Measurements from ENCODE around the gene SIRT2.
A peak's percentile ranks its signal among the peaks of the same experiment; 100 is the strongest.

The SIRT2 gene

DNA sequence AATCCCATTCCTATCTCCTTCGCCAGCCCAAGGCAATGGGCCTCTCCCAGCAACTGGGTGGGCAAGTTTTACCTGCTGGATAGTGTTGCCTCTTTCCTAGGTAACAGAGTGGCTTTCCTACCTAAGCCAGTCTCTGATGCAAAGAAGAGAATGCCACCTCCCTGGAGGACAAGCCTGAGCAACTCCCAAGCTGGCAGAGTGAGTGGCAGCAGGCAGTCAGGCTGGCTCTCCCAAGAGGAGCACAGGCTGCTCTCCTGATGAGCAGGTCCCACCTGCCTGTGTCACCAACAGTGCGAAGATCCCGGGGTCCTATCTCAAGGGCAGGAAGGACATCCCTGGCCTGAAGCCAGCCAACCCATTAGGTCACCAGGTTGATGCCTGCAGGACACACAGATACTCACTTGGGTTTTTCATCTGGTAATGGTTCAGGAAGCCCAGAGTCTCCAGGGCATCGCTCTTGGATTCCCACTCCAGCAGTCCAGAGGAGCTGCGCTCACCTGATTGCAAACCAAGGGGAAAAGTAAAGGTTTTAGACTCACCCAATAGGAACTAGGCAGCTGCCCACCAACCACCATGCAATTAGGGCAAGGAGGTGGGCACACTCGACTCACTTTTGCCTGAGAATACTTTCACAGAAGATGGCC, 62.3 kb downstream of the SIRT2 start:
- no peak overlapping the region for H3K4me3 ChIP-seq (ENCODE audit: low read depth, low read length)
- TF ChIP-seq CTCF (IDR thresholded peaks at IDR 0.05; ENCODE audit: low read depth, low read length, missing control alignments): no peak
- no peak for DNase-seq (ENCODE audit: low read depth)

- no peak overlapping the region for H3K4me3 ChIP-seq (ENCODE audit: low read depth, low read length)
- no peak for TF ChIP-seq CTCF (IDR thresholded peaks at IDR 0.05; ENCODE audit: low read depth, low read length, missing control alignments)
- DNase-seq (ENCODE audit: low read depth): no peak
Measured at GRCh38 chr19:38836159-38836982, 63.0 kb downstream of the SIRT2 start.

DNA sequence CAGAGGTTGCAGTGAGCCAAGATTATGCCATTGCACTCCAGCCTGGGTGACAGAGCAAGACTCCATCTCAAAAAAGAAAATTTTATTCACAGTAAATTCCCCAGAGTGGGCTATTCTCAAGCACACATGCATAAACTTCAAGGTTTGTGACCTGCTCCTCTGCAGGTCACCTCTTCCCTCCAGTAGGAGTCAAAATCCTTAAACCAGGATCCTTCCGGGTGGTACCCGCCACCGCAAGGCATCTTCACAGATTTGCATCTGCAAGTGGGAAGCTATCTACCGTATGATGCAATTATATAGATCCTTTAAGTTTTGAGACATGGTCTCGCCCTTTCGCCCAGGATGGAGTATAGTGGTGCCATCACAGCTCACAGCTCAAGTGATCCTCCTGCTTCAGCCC, 64.8 kb downstream of the SIRT2 start:
- no peak for DNase-seq (ENCODE audit: low read depth)
- no peak for TF ChIP-seq CTCF (IDR thresholded peaks at IDR 0.05; ENCODE audit: low read depth, low read length, missing control alignments)

DNA sequence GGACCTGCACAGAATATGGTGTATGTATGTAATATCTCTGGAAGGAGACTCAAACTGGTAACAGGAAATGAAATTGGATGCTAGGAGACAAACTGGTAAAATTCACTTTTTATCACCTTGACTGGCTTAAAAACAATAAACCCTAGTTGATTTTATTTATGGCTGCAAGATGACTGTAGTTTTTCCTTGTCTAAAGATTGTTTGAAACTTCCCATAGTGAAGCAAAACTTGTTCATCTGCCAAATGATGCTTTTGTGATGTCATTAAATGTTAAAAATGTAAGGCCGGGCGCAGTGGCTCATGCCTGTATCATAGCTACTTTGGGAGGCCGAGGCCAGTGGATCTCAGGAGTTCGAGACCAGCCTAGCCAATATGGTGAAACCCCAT, 65.3 kb downstream of the SIRT2 start:
- no peak for DNase-seq (ENCODE audit: low read depth)
- H3K4me3 ChIP-seq (ENCODE audit: low read depth, low read length): no peak overlapping the region

More for the DNA sequence above, 64.8 kb downstream of the SIRT2 start:
- H3K4me3 ChIP-seq (ENCODE audit: low read depth, low read length): no peak overlapping the region

GRCh38 chr19:38833092-38833425, 66.4 kb downstream of the SIRT2 start:
- no peak for TF ChIP-seq CTCF (IDR thresholded peaks at IDR 0.05; ENCODE audit: low read depth, low read length, missing control alignments)
- no peak for DNase-seq (ENCODE audit: low read depth)

More for the DNA sequence above, 65.3 kb downstream of the SIRT2 start:
- TF ChIP-seq CTCF (IDR thresholded peaks at IDR 0.05; ENCODE audit: low read depth, low read length, missing control alignments): no peak

DNA sequence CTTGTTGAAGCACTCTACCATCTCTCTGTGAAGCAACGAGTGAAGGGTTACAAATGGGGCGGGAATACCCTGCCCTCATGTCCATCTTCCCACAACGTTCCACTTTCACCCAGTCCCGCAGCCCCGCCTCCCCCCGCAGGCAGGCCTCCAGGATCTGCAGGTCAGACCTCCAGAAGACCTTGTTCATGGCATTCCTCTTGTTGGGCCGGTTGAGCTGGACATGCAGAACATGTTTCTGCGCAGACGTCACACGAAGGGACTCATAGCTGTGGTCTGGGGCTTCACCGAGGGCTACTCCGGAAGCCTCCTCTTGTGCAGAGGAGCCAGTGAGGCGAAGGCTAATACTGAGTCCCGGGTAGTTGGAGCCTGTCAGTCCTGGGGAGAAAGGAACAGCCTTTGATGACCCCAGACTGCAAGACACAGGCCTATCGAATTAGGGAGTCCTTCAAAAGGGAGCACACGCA, 68.2 kb downstream of the SIRT2 start:
- DNase-seq (ENCODE audit: low read depth): no peak
- H3K4me3 ChIP-seq (ENCODE audit: low read depth, low read length): peak overlapping the region; percentile 83
- no peak for TF ChIP-seq CTCF (IDR thresholded peaks at IDR 0.05; ENCODE audit: low read depth, low read length, missing control alignments)

More at GRCh38 chr19:38833092-38833425, 66.4 kb downstream of the SIRT2 start:
- H3K4me3 ChIP-seq (ENCODE audit: low read depth, low read length): no peak overlapping the region

Measured in GM12864 (cell line).